Astrocyte of the spinal cord (primary cell): ENCODE data around the gene SPAST.

Source experiments
- DNase-seq: peaks from one replicate; pipeline ENCODE4 v3.0.0; 2011; ENCODE audit warnings: low read depth, low spot score
- H3K4me3 ChIP-seq: 2 replicates; pipeline ENCODE4 v1.5.1; 2011; ENCODE audit warnings: low read depth, mild to moderate bottlenecking, low read length, moderate library complexity
- CTCF ChIP-seq: IDR thresholded peaks from 2 replicates; pipeline ENCODE4 v1.5.1; 2012; ENCODE audit warnings: low read depth, mild to moderate bottlenecking, low read length, inconsistent platforms
- in situ Hi-C: cut with HindIII; loops from 2 replicates; pipeline ENCODE4 v1.10.0; 2017; ENCODE audit warnings: low sequenced_read_pairs

The SPAST gene

GRCh38 chr2:32058130-32058529 is 5.2 kb upstream of the SPAST start:
- in situ Hi-C loops, result no loop called here
- peak; percentile 13 for DNase-seq
- no peak overlapping the region for H3K4me3 ChIP-seq
- no peak for TF ChIP-seq CTCF

- no peak for DNase-seq
- in situ Hi-C loops, result no loop called here
- TF ChIP-seq CTCF, result no peak
- H3K4me3 ChIP-seq, result no peak overlapping the region
Measured at GRCh38 chr2:32060266-32060665, 3.1 kb upstream of the SPAST start.

- no peak for TF ChIP-seq CTCF
- in situ Hi-C loops, result no loop called here
- no peak overlapping the region for H3K4me3 ChIP-seq
- DNase-seq, result no peak
Measured at GRCh38 chr2:32061430-32061829, 1.9 kb upstream of the SPAST start.

- in situ Hi-C loops, result no loop called here
- TF ChIP-seq CTCF, result no peak
- peak; percentile 41 for DNase-seq
- H3K4me3 ChIP-seq, result peak overlapping the region; percentile 59
Measured at GRCh38 chr2:32061973-32062861, 1.1 kb upstream of the SPAST start.

- in situ Hi-C loops, result no loop called here
- peak; percentile 8 for DNase-seq
- no peak for TF ChIP-seq CTCF
- peak overlapping the region; percentile 59 for H3K4me3 ChIP-seq
Measured at GRCh38 chr2:32064021-32064601, 755 bp downstream of the SPAST start.

- DNase-seq, result no peak
- in situ Hi-C loops, result no loop called here
Measured at GRCh38 chr2:32064713-32065112, 1.4 kb downstream of the SPAST start.

More at GRCh38 chr2:32064713-32065112, 1.4 kb downstream of the SPAST start:
- no peak for TF ChIP-seq CTCF
- peak overlapping the region; percentile 59 for H3K4me3 ChIP-seq
